SK-N-SH treated with all-trans-retinoic acid at 6 μM for 48 hours (cell line): ENCODE measurements around the gene PCTP.

Experiments used
- ARNTL ChIP-seq: fragments of 450-650 bp; formaldehyde crosslinking; IDR thresholded peaks from 2 replicates; pipeline ENCODE4 v1.5.0; 2020; ENCODE audit warnings: low read depth, mild to moderate bottlenecking, moderate library complexity, borderline replicate concordance
- BACH2 ChIP-seq: fragments of 250-450 bp; sonication (Bioruptor Pico); IDR thresholded peaks from 2 replicates; pipeline ENCODE4 v1.9.0; 2021; ENCODE audit warnings: mild to moderate bottlenecking, borderline replicate concordance
- CSDC2 ChIP-seq: fragments of 250-450 bp; sonication (Bioruptor Pico); IDR thresholded peaks from 2 replicates; pipeline ENCODE4 v1.5.0; 2020; ENCODE audit warnings: mild to moderate bottlenecking, moderate library complexity
- ISL1 ChIP-seq: fragments of 250-450 bp; sonication (Bioruptor Pico); IDR thresholded peaks from 2 replicates; pipeline ENCODE4 v2.1.2; 2022; ENCODE audit warnings: mild to moderate bottlenecking, moderate library complexity
- PATZ1 ChIP-seq: fragments of 250-450 bp; sonication (Bioruptor Pico); IDR thresholded peaks from 2 replicates; pipeline ENCODE4 v1.8.0; 2020; ENCODE audit warnings: mild to moderate bottlenecking, moderate library complexity, borderline replicate concordance
- PPARA ChIP-seq: fragments of 250-450 bp; sonication (Bioruptor Pico); IDR thresholded peaks from 2 replicates; pipeline ENCODE4 v1.5.0; 2020; ENCODE audit warnings: mild to moderate bottlenecking, borderline replicate concordance
- RARB ChIP-seq: fragments of 250-450 bp; sonication (Bioruptor Pico); IDR thresholded peaks from 2 replicates; pipeline ENCODE4 v1.8.0; 2021; ENCODE audit warnings: mild to moderate bottlenecking, moderate library complexity
- SNAI2 ChIP-seq: fragments of 250-450 bp; sonication (Bioruptor Pico); IDR thresholded peaks from 2 replicates; pipeline ENCODE4 v1.5.0; 2020; ENCODE audit warnings: mild to moderate bottlenecking, moderate library complexity
- TSHZ2 ChIP-seq: fragments of 250-450 bp; sonication (Bioruptor Pico); IDR thresholded peaks from 2 replicates; pipeline ENCODE4 v1.5.0; 2020; ENCODE audit warnings: mild to moderate bottlenecking, moderate library complexity
- ZFP3 ChIP-seq: fragments of 250-450 bp; sonication (Bioruptor Pico); IDR thresholded peaks from 2 replicates; pipeline ENCODE4 v1.5.0; 2020; ENCODE audit warnings: mild to moderate bottlenecking, moderate library complexity
- ZFP30 ChIP-seq: fragments of 450-650 bp; formaldehyde crosslinking; IDR thresholded peaks from 2 replicates; pipeline ENCODE4 v1.5.0; 2022; ENCODE audit warnings: mild to moderate bottlenecking, moderate library complexity
- ZNF70 ChIP-seq: fragments of 450-650 bp; formaldehyde crosslinking; IDR thresholded peaks from 2 replicates; pipeline ENCODE4 v1.5.0; 2020; ENCODE audit warnings: mild to moderate bottlenecking, moderate library complexity
- ZNF8 ChIP-seq: fragments of 450-650 bp; formaldehyde crosslinking; IDR thresholded peaks from 2 replicates; pipeline ENCODE4 v1.5.0; 2020; ENCODE audit warnings: mild to moderate bottlenecking, moderate library complexity

GRCh38 chr17:55806745-55807495 lies 56.1 kb downstream of the PCTP start:
- TF ChIP-seq PATZ1 (CRISPR knock-in tag) (no peak), ZNF70 (CRISPR knock-in tag) (no peak), ISL1 (CRISPR knock-in tag) (no peak), ZFP3 (CRISPR knock-in tag) (no peak), ARNTL (no peak), TSHZ2 (CRISPR knock-in tag) (no peak), SNAI2 (CRISPR knock-in tag) (no peak), PPARA (CRISPR knock-in tag) (no peak), ZFP30 (CRISPR knock-in tag) (no peak), ZNF8 (CRISPR knock-in tag) (no peak), CSDC2 (CRISPR knock-in tag) (no peak), BACH2 (CRISPR knock-in tag) (no peak), RARB (no peak)
